Stomach smooth muscle (tissue), 2 donors: ENCODE measurements around the gene BCAS1.

Source experiments
- H3K27ac ChIP-seq: one replicate; pipeline ENCODE4 v1.7.0; 2013; ENCODE audit warnings: mild to moderate bottlenecking, low read length, inconsistent platforms
- H3K27me3 ChIP-seq, 2 donors: one replicate each; pipeline ENCODE4 v1.7.0; 2013; ENCODE audit warnings: low read length in 2 of 2; ENCODE audit not compliant: insufficient read depth in 2 of 2, control insufficient read depth in 1 of 2
- H3K36me3 ChIP-seq, 2 donors: one replicate each; pipeline ENCODE4 v1.7.0; 2013; ENCODE audit warnings: low read length in 2 of 2; ENCODE audit not compliant: control insufficient read depth in 2 of 2, insufficient read depth in 2 of 2
- H3K4me1 ChIP-seq: one replicate; pipeline ENCODE4 v1.7.0; 2013; ENCODE audit warnings: low read length; ENCODE audit not compliant: control insufficient read depth, insufficient read depth
- H3K4me3 ChIP-seq, 2 donors: one replicate each; pipeline ENCODE4 v1.7.0; 2013; ENCODE audit warnings: low read length in 2 of 2
- H3K9ac ChIP-seq, 2 donors: one replicate each; pipeline ENCODE4 v1.7.0; 2013; ENCODE audit warnings: low read length in 2 of 2, mild to moderate bottlenecking in 1 of 2
- H3K9me3 ChIP-seq, 2 donors: one replicate each; pipeline ENCODE4 v1.7.0; 2013; ENCODE audit warnings: low read length in 2 of 2; ENCODE audit not compliant: control insufficient read depth in 2 of 2
- donor health status: healthy.
- donor health status: Pancreatic carcinoma.

The BCAS1 gene

GRCh38 chr20:53916173-53916512, 154.3 kb downstream of the BCAS1 start:
- Histone ChIP-seq H3K4me3 (peak overlapping the region; percentile 89 to 99), H3K27ac (peak overlapping the region; percentile 80), H3K4me1 (peaks cover 25% of the 10 kb centered on the region), H3K27me3 (no peaks in the 10 kb centered on the region), H3K9ac (peak overlapping the region; percentile 21 to 86), H3K36me3 (no peaks in the 10 kb centered on the region), H3K9me3 (no peaks in the 10 kb centered on the region)

- H3K4me1 ChIP-seq, result peaks cover 25% of the 10 kb centered on the region
- peak overlapping the region; percentile 89 to 99 for H3K4me3 ChIP-seq
- peak overlapping the region; percentile 80 for H3K27ac ChIP-seq
- H3K9me3 ChIP-seq, result no peaks in the 10 kb centered on the region
- H3K27me3 ChIP-seq, result no peaks in the 10 kb centered on the region
- peak overlapping the region; percentile 81 to 86 for H3K9ac ChIP-seq
- no peaks in the 10 kb centered on the region for H3K36me3 ChIP-seq
Measured at GRCh38 chr20:53915446-53916172, 154.8 kb downstream of the BCAS1 start.

GRCh38 chr20:53914781-53915445, 155.5 kb downstream of the BCAS1 start:
- Histone ChIP-seq H3K9me3 (no peaks in the 10 kb centered on the region), H3K36me3 (no peaks in the 10 kb centered on the region), H3K4me1 (peaks cover 25% of the 10 kb centered on the region), H3K9ac (peak overlapping the region; percentile 21 to 86), H3K27me3 (no peaks in the 10 kb centered on the region), H3K27ac (peak overlapping the region; percentile 80), H3K4me3 (peak overlapping the region; percentile 89 to 99)

GRCh38 chr20:53914091-53914780, 156.2 kb downstream of the BCAS1 start:
- H3K36me3 ChIP-seq, result no peaks in the 10 kb centered on the region
- peaks cover 25% of the 10 kb centered on the region for H3K4me1 ChIP-seq
- H3K9me3 ChIP-seq, result no peaks in the 10 kb centered on the region
- peak overlapping the region in 1 of 2 donors; percentile 21 for H3K9ac ChIP-seq
- H3K27me3 ChIP-seq, result no peaks in the 10 kb centered on the region
- peak overlapping the region; percentile 80 for H3K27ac ChIP-seq
- peak overlapping the region; percentile 89 to 99 for H3K4me3 ChIP-seq

GRCh38 chr20:53911301-53911700, 159.1 kb downstream of the BCAS1 start:
- Histone ChIP-seq H3K9ac (no peak overlapping the region), H3K27ac (no peak overlapping the region), H3K4me3 (no peak overlapping the region), H3K9me3 (no peaks in the 10 kb centered on the region), H3K4me1 (peaks cover 14% of the 10 kb centered on the region), H3K36me3 (no peaks in the 10 kb centered on the region), H3K27me3 (no peaks in the 10 kb centered on the region)

- Histone ChIP-seq H3K9ac (no peak overlapping the region), H3K9me3 (no peaks in the 10 kb centered on the region), H3K27me3 (no peaks in the 10 kb centered on the region), H3K4me3 (no peak overlapping the region), H3K4me1 (peaks cover 10% of the 10 kb centered on the region), H3K36me3 (no peaks in the 10 kb centered on the region), H3K27ac (no peak overlapping the region)
Measured at GRCh38 chr20:53910351-53911002, 159.9 kb downstream of the BCAS1 start.

GRCh38 chr20:53907968-53908751, 162.2 kb downstream of the BCAS1 start:
- Histone ChIP-seq H3K9me3 (no peaks in the 10 kb centered on the region), H3K4me3 (no peak overlapping the region), H3K4me1 (no peaks in the 10 kb centered on the region), H3K27me3 (no peaks in the 10 kb centered on the region), H3K27ac (no peak overlapping the region), H3K36me3 (no peaks in the 10 kb centered on the region), H3K9ac (no peak overlapping the region)

GRCh38 chr20:53905820-53906191, 164.6 kb downstream of the BCAS1 start:
- no peaks in the 10 kb centered on the region for H3K27me3 ChIP-seq
- no peak overlapping the region for H3K27ac ChIP-seq
- H3K4me3 ChIP-seq, result no peak overlapping the region
- H3K4me1 ChIP-seq, result peaks cover 10% of the 10 kb centered on the region
- no peaks in the 10 kb centered on the region for H3K9me3 ChIP-seq
- H3K9ac ChIP-seq, result no peak overlapping the region
- H3K36me3 ChIP-seq, result no peaks in the 10 kb centered on the region

- Histone ChIP-seq H3K4me3 (no peak overlapping the region), H3K9me3 (no peaks in the 10 kb centered on the region), H3K36me3 (no peaks in the 10 kb centered on the region), H3K9ac (no peak overlapping the region), H3K27me3 (no peaks in the 10 kb centered on the region), H3K4me1 (peaks cover 12% of the 10 kb centered on the region), H3K27ac (no peak overlapping the region)
Measured at GRCh38 chr20:53905019-53905819, 165.2 kb downstream of the BCAS1 start.
